ENCODE data around the gene ARHGEF2. TPM values are rescaled to one million over a fixed set of nuclear protein-coding genes. Genes with fewer than 3 reads are reported as not detected.

Gene ARHGEF2
- total and polyA plus RNA-seq, 9 of the 15 experiments (the other 6 are each of a cell fraction or from before 2014, with no cell fraction given), result 7.1 to 162 (median 62.2) TPM

DNA sequence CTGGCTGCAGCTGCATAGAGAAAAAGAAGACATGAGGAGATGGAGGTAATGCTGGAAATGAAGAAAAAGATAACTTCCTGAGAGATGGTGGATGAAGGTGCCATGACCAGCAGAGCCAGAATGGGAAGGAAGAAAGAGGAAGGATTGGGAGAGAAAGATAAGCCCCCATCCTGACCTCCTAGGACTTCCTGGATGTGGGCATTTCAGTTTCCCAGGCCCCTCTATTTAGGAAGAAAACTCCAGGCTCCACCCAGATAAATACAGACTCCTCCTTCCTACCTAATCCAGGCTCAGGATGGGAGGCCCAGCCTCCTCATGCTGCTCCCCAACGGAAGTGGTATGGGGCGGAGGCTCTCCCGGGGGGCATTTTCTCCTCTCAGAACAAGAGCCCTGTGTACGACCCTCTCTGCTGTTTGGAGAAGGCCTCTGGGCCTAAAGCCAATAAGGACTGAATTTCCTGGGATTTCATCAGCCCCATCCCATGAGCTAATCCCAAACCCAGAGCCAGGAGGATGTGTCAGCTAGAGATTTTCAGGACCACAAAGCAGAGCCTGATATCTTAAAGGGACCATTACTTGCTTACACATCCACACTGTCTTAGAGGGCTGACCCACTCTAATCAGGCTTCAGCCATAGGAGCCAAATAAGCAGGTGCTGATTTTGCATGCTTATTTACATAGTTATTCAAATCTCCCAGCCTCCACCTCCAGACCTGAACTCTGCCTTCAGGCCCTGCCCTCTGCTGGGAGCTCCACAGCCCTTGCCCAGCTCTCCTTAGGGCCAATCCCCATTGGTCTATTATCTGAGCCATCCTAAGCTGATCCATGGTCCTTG, 5.1 kb upstream of the ARHGEF2 start (continued):
- TF ChIP-seq ARID4B (CRISPR knock-in tag; IDR thresholded peaks at IDR 0.05) (peak; percentile 51; the same call in 1 of the 2 replicates), BCOR (IDR thresholded peaks at IDR 0.05) (no peak), ARID1B (IDR thresholded peaks at IDR 0.05) (peak; percentile 63; the same call in 1 of the 2 replicates), ZNF121 (CRISPR knock-in tag; conservative IDR thresholded peaks at IDR 0.05) (no peak), TRIM25 (IDR thresholded peaks at IDR 0.05; ENCODE audit: borderline replicate concordance) (no peak), KLF16 (IDR thresholded peaks at IDR 0.05) (no peak), ZC3H11A (IDR thresholded peaks at IDR 0.05; ENCODE audit: low read depth, low read length) (no peak)
- TF ChIP-seq, protein P1, sequence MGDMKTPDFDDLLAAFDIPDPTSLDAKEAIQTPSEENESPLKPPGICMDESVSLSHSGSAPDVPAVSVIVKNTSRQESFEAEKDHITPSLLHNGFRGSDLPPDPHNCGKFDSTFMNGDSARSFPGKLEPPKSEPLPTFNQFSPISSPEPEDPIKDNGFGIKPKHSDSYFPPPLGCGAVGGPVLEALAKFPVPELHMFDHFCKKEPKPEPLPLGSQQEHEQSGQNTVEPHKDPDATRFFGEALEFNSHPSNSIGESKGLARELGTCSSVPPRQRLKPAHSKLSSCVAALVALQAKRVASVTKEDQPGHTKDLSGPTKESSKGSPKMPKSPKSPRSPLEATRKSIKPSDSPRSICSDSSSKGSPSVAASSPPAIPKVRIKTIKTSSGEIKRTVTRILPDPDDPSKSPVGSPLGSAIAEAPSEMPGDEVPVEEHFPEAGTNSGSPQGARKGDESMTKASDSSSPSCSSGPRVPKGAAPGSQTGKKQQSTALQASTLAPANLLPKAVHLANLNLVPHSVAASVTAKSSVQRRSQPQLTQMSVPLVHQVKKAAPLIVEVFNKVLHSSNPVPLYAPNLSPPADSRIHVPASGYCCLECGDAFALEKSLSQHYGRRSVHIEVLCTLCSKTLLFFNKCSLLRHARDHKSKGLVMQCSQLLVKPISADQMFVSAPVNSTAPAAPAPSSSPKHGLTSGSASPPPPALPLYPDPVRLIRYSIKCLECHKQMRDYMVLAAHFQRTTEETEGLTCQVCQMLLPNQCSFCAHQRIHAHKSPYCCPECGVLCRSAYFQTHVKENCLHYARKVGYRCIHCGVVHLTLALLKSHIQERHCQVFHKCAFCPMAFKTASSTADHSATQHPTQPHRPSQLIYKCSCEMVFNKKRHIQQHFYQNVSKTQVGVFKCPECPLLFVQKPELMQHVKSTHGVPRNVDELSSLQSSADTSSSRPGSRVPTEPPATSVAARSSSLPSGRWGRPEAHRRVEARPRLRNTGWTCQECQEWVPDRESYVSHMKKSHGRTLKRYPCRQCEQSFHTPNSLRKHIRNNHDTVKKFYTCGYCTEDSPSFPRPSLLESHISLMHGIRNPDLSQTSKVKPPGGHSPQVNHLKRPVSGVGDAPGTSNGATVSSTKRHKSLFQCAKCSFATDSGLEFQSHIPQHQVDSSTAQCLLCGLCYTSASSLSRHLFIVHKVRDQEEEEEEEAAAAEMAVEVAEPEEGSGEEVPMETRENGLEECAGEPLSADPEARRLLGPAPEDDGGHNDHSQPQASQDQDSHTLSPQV (IDR thresholded peaks at IDR 0.05), result 0 out of 2 replicates have a peak, but pooled peaks have one; percentile 59
- TF ChIP-seq, protein P2, sequence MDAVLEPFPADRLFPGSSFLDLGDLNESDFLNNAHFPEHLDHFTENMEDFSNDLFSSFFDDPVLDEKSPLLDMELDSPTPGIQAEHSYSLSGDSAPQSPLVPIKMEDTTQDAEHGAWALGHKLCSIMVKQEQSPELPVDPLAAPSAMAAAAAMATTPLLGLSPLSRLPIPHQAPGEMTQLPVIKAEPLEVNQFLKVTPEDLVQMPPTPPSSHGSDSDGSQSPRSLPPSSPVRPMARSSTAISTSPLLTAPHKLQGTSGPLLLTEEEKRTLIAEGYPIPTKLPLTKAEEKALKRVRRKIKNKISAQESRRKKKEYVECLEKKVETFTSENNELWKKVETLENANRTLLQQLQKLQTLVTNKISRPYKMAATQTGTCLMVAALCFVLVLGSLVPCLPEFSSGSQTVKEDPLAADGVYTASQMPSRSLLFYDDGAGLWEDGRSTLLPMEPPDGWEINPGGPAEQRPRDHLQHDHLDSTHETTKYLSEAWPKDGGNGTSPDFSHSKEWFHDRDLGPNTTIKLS (IDR thresholded peaks at IDR 0.05; ENCODE audit: borderline replicate concordance, low read depth), result no peak
- TF ChIP-seq, protein P3, sequence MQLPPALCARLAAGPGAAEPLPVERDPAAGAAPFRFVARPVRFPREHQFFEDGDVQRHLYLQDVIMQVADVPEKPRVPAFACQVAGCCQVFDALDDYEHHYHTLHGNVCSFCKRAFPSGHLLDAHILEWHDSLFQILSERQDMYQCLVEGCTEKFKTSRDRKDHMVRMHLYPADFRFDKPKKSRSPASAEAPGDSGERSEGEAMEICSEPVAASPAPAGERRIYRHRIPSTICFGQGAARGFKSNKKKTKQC (CRISPR knock-in tag; IDR thresholded peaks at IDR 0.05), result no peak
- TF ChIP-seq, protein P4, sequence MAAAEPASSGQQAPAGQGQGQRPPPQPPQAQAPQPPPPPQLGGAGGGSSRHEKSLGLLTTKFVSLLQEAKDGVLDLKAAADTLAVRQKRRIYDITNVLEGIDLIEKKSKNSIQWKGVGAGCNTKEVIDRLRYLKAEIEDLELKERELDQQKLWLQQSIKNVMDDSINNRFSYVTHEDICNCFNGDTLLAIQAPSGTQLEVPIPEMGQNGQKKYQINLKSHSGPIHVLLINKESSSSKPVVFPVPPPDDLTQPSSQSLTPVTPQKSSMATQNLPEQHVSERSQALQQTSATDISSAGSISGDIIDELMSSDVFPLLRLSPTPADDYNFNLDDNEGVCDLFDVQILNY (CRISPR knock-in tag; IDR thresholded peaks at IDR 0.05), result no peak

All from K562 (cell line).